HG03469 (cell line): ENCODE results near the gene ELMOD1.
A peak's percentile ranks its signal among the peaks of the same experiment; 100 is the strongest.

Experiments
- ATAC-seq: cut with Tn5 transposase; IDR thresholded peaks from one replicate; pipeline ENCODE4 v1.9.1; 2021; ENCODE audit warnings: mild to moderate bottlenecking, moderate library complexity, moderate number of reproducible peaks; ENCODE audit not compliant: unreplicated experiment

ELMOD1 gene

DNA sequence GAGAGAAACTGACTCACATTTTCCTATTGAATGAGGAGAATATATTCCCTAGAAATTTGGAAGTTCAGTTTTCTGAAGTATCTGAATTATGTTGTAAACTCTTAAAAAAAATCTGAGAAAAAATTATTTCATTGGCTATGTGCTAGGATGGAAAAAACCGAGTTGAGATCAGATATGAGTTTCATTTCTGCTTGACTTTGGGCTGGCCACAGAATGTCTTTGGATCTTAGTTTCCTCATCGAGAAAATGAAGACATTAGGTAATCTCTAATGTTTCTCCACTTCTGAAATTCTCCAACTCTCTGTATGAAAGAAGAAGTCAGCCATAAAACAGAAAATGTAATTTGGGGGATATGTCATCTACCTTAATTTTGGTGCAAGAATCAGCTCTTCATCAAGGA is 92.1 kb downstream of the ELMOD1 start:
- ATAC-seq: no peak

DNA sequence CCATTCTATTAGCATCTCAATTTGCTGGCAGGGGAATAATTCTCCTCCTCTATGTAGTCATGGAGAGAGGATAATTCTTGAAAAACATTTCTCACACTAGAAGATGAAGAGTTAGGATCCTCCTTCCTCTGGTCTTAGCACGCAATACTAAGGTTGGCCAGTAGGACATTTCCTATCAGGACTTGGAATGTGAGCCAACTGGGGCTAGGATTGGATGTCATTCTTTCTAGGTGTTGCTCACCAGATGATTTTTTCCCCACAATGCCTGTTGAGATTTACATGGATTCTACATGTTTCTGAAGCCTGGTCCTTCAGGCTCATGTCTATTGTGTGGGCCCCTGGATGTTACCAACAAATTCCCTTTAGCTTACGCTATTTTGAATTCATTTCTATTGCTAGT is 92.9 kb downstream of the ELMOD1 start:
- ATAC-seq: no peak

DNA sequence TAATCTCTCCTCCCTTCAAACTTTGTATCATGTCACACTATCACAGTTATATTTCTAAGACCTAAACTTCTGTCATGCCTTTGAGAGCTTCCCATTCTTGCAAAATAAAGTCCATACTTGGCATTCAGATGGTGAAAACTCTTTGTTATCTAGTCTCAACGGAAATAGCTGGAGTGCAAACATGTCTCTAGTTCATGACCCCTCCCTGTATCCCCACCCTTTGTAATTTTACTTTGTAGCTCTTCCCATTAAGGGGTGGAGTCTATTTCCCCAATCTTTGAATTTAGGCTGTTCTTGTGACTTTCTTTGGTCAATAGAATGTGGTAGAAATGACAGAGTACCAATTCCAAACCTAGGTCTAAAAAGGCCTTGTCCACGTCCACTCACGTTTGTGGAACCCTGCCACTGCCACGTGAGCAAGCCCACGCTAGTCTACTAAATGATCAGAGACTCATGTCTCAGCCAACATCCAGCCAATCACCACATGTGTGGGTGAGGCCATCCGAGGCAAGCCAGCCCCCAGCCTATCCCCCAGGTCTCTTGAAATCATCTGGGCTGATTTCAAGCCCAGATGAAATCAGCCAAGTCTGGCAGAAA is 97.5 kb downstream of the ELMOD1 start:
- ATAC-seq: no peak

DNA sequence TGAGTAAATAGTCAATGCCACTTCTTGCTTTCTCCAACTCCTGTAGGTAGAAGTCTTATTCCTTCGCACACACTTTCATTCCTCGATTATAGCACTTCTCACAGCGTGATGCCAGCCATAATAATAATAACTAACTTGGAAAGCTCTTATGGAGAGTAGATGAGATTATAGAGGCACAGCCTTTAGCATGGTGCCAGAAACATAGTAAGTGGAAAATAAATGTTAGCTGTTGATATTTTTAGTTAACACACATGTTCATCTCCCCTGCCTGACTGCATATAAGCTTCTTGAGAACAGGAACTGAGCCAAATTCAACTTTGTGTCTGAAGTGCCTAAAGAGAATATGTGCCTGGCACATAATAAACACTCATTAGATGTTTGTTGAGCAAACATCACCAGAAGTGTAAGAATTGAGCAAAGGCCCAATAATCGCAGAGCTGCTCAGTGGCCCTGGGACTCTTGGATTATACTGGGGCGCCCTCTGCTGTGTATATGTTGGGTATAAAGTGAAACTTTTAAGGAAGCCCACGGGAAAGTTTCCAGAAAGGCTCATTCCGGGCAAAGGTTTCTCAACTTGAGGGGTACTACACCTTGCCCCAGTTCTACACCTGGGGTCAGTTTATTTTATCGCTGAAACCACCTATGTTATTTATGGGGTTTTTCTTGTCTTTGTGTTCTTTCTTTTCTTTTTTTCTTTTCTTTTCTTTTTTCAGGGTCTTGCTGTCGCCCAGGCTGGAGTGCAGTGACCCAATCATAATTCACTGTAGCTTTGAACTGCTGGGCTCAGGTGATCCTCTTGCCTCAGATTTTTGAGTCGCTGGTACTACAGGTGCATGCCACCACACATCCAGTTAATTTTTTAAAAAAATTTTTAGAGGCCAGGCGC is 98.6 kb downstream of the ELMOD1 start:
- ATAC-seq: peak; percentile 70

DNA sequence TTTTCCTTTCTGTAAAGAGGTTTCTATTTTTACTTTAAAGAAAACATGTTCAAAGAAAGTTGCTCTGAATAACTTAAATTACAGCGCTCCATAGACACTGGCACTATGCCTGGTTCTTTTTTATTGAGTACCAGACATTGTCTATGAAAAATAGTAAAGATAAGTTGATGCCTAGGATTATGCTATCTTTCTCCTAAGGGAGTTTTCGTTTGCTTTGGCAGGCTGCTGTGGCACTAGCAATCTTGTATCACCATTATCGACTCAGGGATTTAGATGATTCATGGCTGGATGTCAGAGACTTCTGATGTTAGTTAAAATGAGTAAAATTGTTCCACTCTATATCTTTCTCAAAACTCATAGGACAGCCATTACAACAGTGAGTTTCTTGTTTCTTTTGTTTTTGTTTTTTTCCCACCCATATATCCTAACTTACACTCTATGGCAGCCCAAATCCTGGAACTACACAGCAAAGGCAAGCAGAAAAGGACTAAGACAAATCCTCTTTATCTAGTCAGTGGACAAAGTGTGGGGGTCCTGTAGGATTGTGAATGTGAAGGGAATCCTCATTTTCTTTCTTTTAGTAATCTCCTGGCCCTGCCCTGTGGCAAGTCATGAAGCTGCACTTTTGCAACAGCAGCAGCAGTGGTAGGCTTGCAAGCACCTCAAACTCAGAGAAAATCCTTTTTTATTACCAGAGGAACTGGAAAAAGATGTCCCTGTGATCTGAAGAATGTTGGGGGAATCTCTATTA is 100.2 kb downstream of the ELMOD1 start:
- no peak for ATAC-seq

DNA sequence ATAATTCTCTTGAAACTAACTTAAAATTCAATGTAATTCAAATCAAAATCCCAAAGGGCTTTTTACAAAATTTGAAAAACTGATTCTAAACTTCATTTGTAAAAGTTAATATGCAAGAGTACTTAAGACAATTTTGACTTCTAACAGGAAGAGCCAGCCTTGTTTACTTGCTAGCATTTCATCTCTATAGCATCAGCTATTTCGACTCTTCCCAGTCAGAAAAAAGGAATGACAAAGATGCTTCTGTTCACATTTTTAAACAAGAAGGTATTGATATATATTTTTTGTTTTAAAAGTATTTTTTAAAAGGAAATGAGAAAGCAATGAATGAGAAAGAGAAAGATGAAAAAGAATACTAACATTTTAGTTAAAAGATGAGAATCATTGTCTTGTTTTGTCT is 104.5 kb downstream of the ELMOD1 start:
- ATAC-seq: no peak

DNA sequence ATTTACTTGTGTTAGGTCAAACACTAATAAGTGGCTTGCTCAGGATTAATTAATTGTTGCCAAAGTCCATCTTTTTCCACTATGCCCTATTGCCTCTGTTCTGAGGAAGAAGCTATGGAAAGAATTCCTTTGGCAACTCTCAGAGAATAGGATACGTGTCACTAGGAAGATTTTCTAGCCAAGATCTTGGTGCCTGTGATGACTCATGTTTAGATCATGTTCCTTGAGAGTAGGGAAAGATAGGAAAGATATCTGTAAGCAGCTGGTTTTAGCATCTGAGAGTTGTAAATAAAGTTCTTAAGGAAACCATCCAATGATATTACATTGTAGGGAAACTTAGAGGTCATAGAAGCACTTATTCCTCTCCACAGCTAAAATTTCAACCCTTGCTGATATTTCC is 105.2 kb downstream of the ELMOD1 start:
- ATAC-seq: no peak

DNA sequence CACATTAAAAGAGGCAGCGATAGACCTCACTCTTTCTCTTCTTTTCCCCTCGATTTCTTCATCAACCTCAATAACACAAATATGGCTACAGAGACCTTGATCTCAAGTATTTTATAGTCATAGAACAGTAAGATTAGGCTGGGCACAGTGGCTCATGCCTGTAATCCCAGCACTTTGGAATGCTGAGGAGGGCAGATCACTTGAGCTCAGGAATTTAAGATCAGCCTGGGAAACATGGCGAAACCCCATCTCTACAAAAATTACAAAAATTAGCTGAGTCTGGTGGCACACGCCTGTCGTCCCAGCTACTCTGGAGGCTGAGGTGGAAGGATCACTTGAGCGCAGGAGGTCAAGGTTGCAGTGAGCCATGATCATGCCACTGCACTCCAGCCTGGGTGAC is 106.3 kb downstream of the ELMOD1 start:
- no peak for ATAC-seq

DNA sequence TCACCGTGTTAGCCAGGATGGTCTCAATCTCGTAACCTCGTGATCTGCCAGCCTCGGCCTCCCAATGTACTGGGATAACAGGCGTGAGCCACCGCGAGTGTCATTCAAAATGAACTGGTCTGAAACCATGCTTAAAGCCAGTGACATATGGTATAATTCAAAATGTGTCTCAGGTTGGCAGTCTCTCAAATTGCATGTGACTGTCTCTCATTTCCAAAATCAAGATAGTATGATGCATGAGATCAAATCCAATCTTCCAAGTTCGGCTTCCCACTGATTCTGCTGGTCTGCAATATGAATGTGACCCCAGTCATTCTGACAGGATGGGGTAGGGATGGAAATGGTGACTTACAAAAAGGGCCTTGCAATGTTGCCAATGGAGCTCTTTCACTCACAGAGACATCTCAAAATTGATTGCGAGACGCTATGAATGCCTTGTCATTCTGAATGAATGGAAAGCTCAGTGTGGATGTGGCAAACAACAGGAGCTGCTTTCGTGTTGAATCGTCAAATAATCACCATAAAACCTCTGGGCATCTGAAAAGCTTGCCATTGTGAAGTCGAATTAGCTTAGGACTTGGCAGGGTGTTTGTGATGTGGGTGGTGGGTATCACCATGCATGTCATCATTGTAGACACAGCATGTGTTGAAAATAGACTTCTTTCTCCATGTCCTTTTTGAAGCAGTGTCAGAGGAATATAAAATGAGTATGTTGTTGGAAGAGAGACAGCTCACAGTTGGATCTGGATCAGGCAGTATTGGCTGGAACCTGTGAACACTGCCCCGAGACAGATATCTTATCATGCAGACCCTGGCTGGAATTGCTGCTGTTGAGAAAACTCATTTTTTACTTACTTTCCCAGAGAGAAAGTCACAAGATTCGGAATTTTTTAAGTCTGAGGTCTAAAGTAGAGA is 108.7 kb downstream of the ELMOD1 start:
- no peak for ATAC-seq

DNA sequence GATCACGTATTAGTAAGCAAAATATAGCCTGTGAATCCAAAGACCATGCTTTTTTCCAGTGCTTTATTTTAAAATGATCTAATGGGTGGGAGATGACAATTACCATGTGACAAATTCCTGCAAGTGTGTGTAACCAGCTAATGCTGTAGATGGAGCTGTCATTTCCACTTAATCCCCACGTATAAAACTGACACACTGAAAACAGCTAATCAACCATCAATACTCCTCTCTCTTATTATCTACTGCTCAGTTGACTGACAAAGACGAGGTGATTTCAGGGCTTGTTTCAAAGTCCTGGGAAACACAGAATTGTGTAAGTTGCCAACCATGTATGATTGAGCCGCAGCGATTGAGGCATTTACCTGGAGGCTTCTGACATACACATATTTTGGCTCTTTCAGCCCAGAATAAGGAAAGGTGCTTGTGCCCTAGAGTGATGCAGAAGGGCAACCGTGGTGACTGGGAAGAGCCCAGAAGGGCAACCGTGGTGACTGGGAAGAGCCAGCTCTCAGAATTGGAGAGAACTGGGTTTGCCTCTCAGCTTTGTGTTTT is 111.2 kb downstream of the ELMOD1 start:
- ATAC-seq: no peak

DNA sequence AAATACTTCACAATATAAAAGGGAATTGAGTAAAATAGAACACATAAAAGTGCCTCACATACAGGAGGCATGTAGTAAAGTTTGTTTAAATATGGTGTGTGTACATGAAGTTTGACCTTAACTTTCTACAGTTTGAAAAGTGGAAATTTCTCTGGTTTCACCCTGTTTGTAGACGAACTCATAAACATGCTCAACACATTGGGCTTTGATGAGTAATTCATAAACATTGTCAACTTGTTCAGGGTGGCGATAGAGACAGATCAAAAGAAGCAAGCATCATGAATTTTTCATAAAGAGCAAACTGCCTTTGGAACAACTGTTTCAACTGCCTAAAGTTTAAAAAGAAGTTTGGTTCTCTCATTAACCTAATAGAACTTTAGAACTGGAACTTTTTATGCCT is 111.8 kb downstream of the ELMOD1 start:
- no peak for ATAC-seq

DNA sequence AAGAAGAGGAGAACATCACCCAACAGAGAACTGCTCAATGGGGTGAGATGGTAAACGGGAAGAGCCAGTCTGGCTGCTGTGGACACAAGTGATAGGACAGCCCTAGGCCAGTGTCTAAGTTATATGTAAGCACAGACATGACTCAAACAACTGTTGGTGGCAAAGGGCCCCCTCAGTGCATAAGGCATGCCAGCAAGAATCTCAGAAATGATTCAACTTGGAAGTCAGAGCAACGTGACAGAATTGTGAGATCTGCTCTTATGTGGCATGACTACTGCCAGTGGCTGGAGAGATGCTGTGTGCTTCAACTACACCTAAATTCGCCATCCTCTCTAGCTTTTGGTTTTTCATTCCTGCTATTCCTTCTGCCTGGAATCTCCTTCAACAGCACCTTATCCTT is 113.5 kb downstream of the ELMOD1 start:
- no peak for ATAC-seq

DNA sequence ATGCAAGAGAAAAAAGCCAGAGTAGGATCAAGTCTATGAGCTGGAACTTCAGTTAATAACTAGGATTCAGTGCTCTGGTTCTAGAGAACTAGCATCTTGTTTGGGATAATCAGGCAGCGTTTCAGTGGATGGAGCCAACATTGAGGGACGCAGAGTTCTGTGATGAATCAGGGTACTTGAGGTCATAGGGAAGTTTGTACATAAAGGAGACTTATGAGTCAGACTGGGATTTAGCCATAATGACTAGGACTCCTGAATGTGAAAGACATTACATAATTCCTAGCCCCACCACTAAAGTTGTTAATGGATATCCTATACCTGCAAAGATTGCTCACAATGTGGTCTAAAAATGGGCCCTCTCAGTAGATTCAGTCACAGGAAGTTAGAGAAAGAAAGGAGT is 114.1 kb downstream of the ELMOD1 start:
- ATAC-seq: no peak

DNA sequence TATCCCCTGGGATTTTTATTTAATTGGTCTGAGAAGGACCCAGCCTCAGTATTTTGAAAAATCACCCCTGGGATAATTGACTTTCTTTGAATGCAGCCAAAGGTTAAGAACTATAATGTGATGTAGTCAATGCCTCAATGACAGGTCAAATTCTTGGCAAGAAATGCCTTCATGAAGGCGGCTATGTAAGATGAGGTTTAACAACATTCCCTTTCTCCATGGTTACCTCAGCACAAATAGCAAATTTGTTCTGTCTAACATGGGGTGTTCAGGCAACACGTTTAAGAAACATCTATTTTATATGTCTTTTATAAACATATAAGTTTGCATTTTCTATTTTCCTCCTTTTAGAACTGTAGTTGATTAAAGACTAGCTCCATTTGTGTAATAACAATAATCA is 115.6 kb downstream of the ELMOD1 start:
- ATAC-seq: no peak

DNA sequence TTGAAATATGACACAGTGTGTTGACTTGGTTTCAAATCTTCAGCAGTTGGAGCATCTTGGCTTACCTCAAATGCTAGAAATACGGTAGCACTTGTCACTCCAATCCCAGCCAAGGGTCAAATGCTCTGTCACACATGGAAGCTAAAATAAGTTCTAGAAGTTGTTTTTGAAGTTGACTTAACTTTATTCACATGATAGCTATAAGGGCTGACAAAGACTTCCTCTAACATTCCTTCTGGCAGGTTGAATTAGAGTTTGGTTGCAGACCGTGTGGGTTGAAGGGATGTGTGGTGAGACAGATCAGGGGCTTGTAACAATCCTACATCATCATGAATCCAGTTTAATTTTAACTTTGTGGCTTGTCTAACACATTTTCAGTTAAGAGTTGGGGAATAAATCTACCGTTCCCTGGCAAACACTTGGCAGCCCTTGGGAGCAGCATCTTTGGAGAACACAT is 116.3 kb downstream of the ELMOD1 start:
- no peak for ATAC-seq

DNA sequence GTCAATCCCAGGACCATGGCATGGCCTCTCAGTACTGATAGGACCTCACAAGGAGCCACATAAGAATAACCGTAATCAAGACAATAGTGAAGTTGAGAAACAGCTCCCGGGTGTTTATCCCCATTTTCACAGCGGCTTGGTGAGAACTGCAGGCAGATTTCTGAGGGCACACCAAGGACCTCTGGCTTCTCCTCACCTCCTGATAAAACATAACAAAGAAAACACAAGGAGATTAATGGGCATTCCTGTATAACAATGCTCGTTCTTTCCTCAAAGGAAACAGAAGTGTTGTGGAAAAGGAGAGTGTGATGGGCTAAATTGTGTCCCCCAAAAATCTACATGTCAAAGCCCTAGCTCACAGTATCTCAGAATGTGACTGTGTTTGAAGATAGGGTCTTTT is 116.9 kb downstream of the ELMOD1 start:
- ATAC-seq: no peak

DNA sequence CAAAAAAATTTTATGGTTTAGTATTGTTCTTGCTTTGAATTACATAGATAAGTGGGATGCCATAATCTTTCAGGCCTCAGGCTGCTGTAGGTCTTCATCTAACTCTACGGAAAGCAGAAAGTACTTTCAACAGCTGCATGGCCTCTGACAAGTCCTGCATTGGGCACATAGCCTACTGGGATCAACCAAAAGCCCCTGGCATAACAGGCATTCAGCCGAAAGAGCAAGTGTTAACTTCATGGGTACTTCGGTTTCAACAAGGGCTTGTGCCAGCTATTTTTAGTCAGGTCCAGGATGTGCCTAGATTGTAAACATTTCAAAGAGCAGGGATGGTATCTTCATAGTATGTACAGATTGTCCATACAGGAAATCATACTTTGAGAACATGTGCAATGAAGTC is 117.8 kb downstream of the ELMOD1 start:
- ATAC-seq: no peak

DNA sequence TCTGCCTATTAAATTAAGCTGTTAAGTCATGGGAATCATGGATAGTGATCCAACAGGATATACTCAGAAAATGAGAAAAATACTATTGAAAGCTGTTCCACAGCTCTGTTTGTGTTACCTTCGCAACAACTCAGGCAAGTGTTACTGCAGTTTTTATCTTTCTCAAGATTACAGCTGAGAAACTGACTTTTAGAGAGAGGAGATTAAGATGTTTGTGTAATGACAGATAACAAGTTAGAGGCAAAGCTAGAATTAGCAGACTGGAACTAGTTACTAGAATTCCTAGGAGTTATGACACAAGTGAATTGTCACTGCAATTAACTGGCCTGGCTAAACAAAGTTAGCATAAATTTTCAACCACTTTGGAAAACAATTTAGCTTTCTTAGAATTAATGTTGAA is 119.4 kb downstream of the ELMOD1 start:
- ATAC-seq: no peak

DNA sequence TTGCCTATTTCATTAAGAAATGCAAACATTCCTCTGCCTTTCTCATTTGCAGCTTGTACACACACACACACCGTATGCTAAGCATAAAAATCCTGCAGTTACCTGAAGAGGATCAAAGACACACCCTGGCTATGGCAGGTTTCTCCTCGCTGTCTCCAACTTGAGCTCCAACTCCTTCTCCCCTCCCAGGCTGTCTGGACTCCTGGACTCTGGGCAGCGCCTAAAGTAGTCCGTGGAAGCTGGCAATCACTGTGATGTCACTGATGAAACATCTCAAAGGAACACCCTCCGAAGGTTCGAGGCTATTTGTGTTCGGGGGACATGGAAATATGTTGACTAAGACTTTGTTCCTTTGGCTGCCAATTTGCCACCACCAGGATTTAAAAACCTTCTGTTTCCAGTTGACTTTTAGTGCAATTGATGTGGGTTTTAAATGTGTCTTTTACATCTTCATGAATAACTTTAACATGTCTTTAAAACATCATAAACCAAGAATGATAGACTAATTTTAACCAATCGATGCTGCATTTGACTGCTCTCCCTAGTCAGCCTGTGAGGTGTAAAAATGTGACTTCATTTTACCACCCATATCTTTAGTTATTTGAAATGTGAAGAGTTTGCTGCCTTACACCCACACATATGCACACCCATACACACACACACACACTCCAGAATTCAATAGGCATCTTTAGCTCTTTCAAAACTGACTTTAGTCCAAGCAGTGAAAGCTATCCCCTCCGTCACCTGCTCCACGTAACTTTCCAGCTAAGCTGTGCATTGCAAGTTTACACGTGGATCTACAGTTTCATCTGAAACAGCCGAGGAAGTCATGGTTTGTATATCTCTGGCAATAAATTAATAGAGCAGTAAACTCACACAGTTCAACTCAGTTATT is 121.2 kb downstream of the ELMOD1 start, which contains the start of gene SLN:
Gene SLN (minus strand): TSS at position 196 of the 895 bp plus-strand sequence.
- ATAC-seq: no peak
